Activated CD8-positive, alpha-beta memory T cell treated with anti-CD3 and anti-CD28 coated beads for 24 hours (primary cell): Measurements from ENCODE around the gene RNU1-3.

Source experiments
- DNase-seq: peaks from one replicate; pipeline ENCODE4 v3.0.0-alpha.2; 2020

Gene RNU1-3

DNA sequence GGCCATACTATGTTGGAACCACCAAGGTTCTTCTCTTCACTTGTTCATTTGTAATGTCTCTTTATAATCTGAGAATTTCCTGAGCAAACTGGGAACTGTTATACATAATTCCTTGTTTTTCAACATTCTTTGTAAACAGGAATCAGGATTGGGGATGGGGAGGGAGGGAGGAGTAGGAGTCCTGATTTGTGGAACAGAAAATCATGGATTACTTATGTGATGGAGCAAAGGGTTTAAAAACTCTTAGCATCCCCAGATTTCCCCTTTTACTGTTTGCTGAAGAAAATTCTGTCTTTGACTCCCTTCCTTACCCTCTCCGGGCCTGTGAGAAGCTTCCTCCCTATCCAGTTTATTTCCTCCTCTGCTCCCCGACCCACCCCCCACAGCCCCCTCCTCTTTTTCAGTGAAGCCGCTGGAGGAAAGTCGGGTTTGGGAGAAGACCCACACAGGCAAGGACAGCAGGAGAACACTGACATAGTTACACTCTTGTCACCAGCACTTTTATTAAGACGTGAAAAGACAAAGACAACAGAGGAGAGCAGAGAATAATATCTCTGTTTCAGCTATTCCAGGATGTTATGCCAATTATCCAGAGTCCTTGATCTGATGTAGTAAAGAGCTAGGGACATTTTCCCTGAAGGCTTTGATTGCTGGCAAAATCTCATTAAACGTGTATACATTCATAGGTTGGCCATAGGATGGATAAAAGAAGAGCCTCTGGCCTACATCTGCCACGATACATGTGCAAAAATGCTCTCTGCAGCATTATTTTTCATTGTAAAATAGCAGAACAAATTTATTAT, 48.8 kb downstream of the RNU1-3 start:
- peak; percentile 53 for DNase-seq

DNA sequence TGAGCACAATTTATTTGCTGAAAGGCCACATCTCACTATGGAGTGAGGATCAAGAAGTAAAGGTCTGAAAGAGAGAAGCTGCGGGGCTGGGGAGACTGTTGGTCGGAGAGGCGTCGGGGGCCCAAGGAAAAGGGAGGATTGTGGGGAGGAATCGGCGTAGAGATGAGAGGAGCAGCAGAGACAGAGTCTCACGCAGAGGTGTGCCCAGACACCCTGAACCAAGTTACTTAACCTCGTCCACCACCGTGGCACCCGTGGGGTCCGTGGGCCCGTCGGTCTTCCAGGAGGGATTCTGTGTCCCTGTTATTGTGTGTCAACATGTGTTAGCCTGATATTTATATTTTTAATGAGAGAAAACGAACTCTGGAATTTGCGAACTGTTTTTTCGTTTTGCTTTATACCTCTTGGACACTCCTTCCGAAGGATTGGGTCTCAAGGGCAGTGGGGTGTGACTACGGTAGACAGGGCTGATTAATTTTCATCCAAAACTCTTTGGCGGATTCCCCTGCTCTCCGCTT, 49.6 kb downstream of the RNU1-3 start:
- DNase-seq: peak; percentile 61
